ENCODE data around the gene SIN3B. TPM values are rescaled to one million over a fixed set of nuclear protein-coding genes. Genes with fewer than 3 reads are reported as not detected.

Gene SIN3B
- total and polyA plus RNA-seq, 2 of the 13 experiments (the other 11 are each of a cell fraction or from before 2014, with no cell fraction given): 12.9 to 25.7 TPM

DNA sequence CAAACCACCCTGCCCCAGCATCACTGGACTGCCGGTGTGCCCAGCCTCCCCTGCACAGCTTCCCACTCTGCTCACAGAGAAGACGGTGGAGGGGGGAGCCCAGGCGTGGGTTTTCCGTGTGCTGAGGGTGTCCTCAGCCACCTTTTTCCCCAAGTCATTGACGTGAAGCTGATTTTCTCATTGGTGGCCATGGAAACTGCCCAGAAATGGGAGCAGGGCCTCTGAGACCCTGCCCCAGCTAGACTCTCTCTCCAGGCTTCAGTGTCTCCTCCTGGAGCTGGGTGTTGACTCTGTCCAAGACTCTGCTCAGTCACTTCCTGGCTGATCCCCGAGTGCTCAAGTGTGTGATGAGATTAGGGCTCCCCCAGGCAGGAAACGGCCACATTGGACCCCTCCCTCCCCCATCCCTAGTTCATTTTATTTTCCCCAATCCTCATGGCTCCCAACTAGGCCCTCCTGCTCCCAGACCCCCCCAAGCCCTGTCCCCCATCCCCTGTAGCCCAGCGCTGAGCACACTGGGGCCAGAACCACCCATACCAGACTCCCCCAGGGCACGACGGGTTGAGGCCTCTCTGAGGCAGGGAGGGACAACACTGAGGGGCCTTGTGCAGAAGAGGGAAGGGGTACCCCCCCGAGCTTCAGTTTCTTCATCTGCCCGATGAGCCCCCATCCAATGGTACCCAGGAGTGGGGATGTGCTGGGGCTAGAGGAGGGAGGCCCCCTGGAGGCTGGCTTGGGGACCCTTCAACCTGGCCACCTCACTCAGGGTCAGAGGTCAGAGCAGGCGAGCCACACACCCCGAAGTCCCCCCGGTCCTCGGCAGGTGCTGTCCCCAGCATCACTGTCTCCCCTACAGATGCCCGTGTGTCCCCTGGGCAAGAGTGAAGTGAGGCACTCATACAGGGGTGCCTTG, 58.4 kb downstream of the SIN3B start:
- Histone ChIP-seq H3K4me2 (ENCODE audit: low read depth, low read length) (no peak overlapping the region), H4K20me1 (ENCODE audit: insufficient read depth, low read length) (no peaks in the 10 kb centered on the region), H3K9ac (ENCODE audit: insufficient read depth, low read depth, low read length) (no peak overlapping the region), H3K4me1 (ENCODE audit: insufficient read depth, low read length) (peaks cover 32% of the 10 kb centered on the region), H2AFZ (ENCODE audit: low read length) (no peak overlapping the region), H3K4me3 (replicated peaks in 1 of 3; ENCODE audit: insufficient read depth in 1 of 3, low read depth in 2 of 3, low read length in 3 of 3) (no peak overlapping the region), H3K79me2 (ENCODE audit: insufficient read depth, low read length) (no peaks in the 10 kb centered on the region), H3K27me3 (ENCODE audit: control insufficient read depth in 1 of 2, insufficient read depth in 2 of 2, low read length in 2 of 2) (peaks cover 0 to 8% of the 10 kb centered on the region in 2 experiments; a peak in 2 of 5 replicates), H3K36me3 (replicated peaks in 1 of 2; ENCODE audit: control insufficient read depth in 1 of 2, insufficient read depth in 2 of 2, low read length in 2 of 2) (no peaks in the 10 kb centered on the region), H3K27ac (ENCODE audit: extremely low read length, insufficient read depth, low read length) (no peak overlapping the region), H3K9me3 (ENCODE audit: low read length) (peaks cover 6% of the 10 kb centered on the region; the same call in 1 of the 2 replicates)
- no peak for TF ChIP-seq RBM22 (optimal IDR thresholded peaks at IDR 0.05; ENCODE audit: low read length)
- TF ChIP-seq ZNF878 (CRISPR knock-in tag; IDR thresholded peaks at IDR 0.05): no peak
- no peak for TF ChIP-seq CEBPG (CRISPR knock-in tag; IDR thresholded peaks at IDR 0.05)
- TF ChIP-seq, protein P1, sequence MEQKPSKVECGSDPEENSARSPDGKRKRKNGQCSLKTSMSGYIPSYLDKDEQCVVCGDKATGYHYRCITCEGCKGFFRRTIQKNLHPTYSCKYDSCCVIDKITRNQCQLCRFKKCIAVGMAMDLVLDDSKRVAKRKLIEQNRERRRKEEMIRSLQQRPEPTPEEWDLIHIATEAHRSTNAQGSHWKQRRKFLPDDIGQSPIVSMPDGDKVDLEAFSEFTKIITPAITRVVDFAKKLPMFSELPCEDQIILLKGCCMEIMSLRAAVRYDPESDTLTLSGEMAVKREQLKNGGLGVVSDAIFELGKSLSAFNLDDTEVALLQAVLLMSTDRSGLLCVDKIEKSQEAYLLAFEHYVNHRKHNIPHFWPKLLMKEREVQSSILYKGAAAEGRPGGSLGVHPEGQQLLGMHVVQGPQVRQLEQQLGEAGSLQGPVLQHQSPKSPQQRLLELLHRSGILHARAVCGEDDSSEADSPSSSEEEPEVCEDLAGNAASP (CRISPR knock-in tag; IDR thresholded peaks at IDR 0.05; ENCODE audit: borderline replicate concordance): no peak
- TF ChIP-seq TGIF2 (CRISPR knock-in tag; IDR thresholded peaks at IDR 0.05): no peak
- no peak for TF ChIP-seq NFRKB (IDR thresholded peaks at IDR 0.05)
- BruUV-seq (replicated peaks): no TSS peak
- in situ Hi-C loops (cut with HindIII; ENCODE audit: extremely low pct_ligation_motif_present, low pct_unique_long_range_greater_than_20kb): no loop called here
- FAIRE-seq (no peak), ATAC-seq (no peak), DNase-seq (ENCODE audit: low spot score) (no peak)
- WGBS (ENCODE audit: low lambda C conversion rate): 53% methylated on average over 10 of the region's 17 CpGs
- POLR2A ChIA-PET: no interaction called here
- CTCF ChIA-PET (ENCODE audit: low intra/inter-chr PET ratio, low total read pairs): no interaction called here
- intact Hi-C loops (cut with micrococcal nuclease; ENCODE audit: unreplicated experiment): no loop called here
